PFSK-1 (cell line): Measurements from ENCODE around the gene PDZD7.

Source experiments
- FOXP2 ChIP-seq: optimal IDR thresholded peaks from 2 replicates; pipeline ENCODE3; 2011; ENCODE audit warnings: borderline replicate concordance, control low read depth, inconsistent platforms; ENCODE audit not compliant: insufficient read depth; ENCODE audit errors: extremely low read length, extremely low read depth
- POLR2AphosphoS5 ChIP-seq: IDR thresholded peaks from 2 replicates; pipeline ENCODE4 v1.6.1; 2012; ENCODE audit warnings: low read depth, mild to moderate bottlenecking, control low read depth, low read length, moderate library complexity
- SIN3A ChIP-seq: IDR thresholded peaks from 2 replicates; pipeline ENCODE4 v1.6.1; 2012; ENCODE audit warnings: mild to moderate bottlenecking, low read length, moderate library complexity, borderline replicate concordance; ENCODE audit not compliant: insufficient read depth
- TAF1 ChIP-seq: IDR thresholded peaks from 2 replicates; pipeline ENCODE4 v1.6.1; 2012; ENCODE audit warnings: low read length, control low read depth, borderline replicate concordance; ENCODE audit not compliant: insufficient read depth

DNA sequence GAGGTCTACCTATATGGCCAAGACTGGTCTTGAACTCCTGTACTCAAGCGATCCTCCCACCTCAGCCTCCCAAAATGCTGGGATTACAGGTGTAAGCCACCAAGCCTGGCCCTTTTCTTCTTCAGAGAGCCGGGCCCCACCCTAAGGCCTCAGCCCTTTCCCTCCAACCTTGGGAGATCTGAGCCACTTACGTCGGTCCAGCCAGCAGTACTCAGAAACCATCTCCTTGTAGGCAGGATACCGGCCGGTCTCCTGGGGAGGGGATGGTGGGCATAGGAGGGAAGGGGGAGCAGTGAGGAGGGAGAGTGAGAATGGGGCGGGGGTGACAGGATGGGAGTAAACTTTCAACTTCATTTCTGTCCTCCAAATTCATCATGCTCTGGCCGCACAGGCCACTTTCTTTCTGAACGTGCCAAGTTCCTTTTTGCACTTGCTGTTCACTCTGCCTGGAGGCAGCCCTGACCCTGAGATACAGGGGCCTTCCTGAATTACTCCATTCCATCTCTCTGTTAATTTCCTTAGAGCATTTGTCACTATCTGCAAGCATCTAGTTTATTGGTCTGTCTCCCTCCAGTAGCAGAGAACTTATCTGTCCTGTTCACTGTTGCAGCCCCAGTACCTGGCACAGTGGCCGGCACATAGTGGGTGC is 10.4 kb downstream of the PDZD7 start:
- TF ChIP-seq TAF1, result no peak
- no peak for TF ChIP-seq FOXP2
- TF ChIP-seq POLR2AphosphoS5, result no peak
- TF ChIP-seq SIN3A, result no peak
